Measurements from ENCODE around the gene CREM. TPM values are rescaled to one million over a fixed set of nuclear protein-coding genes. Genes with fewer than 3 reads are reported as not detected.
A peak's percentile ranks its signal among the peaks of the same experiment; 100 is the strongest.

Gene CREM
- polyA plus RNA-seq, 2 donors: 10.0 to 16.3 TPM

- H3K27ac ChIP-seq (ENCODE audit: low read depth in 2 of 2, low read length in 1 of 2): no peak overlapping the region
- no peaks in the 10 kb centered on the region for H3K4me1 ChIP-seq (ENCODE audit: control insufficient read depth in 2 of 2, insufficient read depth in 2 of 2, low read length in 1 of 2)
- no peak overlapping the region for H3K4me3 ChIP-seq (ENCODE audit: low read depth in 1 of 2, low read length in 2 of 2)
- no peaks in the 10 kb centered on the region for H3K36me3 ChIP-seq (ENCODE audit: control insufficient read depth in 2 of 2, insufficient read depth in 2 of 2, low read length in 1 of 2)
- WGBS, 2 donors: 92 to 93% methylated on average over 8 of the region's 8 CpGs
- H3K9me3 ChIP-seq (ENCODE audit: control insufficient read depth in 2 of 2, insufficient read depth in 1 of 2, low read depth in 1 of 2, low read length in 1 of 2): no peaks in the 10 kb centered on the region
- H3K27me3 ChIP-seq (ENCODE audit: control insufficient read depth in 1 of 2, insufficient read depth in 2 of 2, low read length in 2 of 2): no peaks in the 10 kb centered on the region
These were observed 97.5 kb downstream of the CREM start for GRCh38 chr10:35224045-35224740.

DNA sequence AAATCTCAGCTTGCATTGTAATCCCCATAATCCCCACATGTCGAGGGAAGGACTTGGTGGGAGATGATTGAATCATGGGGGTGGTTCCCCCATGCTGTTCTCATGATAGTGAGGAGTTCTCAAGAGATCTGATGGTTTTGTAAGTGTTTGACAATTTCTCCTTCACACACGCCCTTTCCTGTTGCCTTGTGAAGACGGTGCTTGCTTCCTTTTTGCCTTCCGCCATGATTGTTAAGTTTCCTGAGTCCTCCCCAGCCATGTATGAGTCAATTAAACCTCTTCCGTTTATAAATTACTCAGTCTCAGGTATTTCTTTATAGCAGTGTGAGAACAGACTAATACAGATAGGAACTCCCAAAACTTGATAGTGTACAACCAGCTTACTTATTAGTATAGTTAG lies 98.6 kb downstream of the CREM start:
- Histone ChIP-seq H3K36me3 (ENCODE audit: control insufficient read depth in 2 of 2, insufficient read depth in 2 of 2, low read length in 1 of 2) (no peaks in the 10 kb centered on the region), H3K4me1 (ENCODE audit: control insufficient read depth in 2 of 2, insufficient read depth in 2 of 2, low read length in 1 of 2) (no peaks in the 10 kb centered on the region), H3K27me3 (ENCODE audit: control insufficient read depth in 1 of 2, insufficient read depth in 2 of 2, low read length in 2 of 2) (no peaks in the 10 kb centered on the region), H3K9me3 (ENCODE audit: control insufficient read depth in 2 of 2, insufficient read depth in 1 of 2, low read depth in 1 of 2, low read length in 1 of 2) (no peaks in the 10 kb centered on the region), H3K4me3 (ENCODE audit: low read depth in 1 of 2, low read length in 2 of 2) (no peak overlapping the region), H3K27ac (ENCODE audit: low read depth in 2 of 2, low read length in 1 of 2) (peak overlapping the region in 1 of 2 donors; percentile 19)
- 60 to 62% methylated on average over 5 of the region's 5 CpGs for WGBS, 2 donors

DNA sequence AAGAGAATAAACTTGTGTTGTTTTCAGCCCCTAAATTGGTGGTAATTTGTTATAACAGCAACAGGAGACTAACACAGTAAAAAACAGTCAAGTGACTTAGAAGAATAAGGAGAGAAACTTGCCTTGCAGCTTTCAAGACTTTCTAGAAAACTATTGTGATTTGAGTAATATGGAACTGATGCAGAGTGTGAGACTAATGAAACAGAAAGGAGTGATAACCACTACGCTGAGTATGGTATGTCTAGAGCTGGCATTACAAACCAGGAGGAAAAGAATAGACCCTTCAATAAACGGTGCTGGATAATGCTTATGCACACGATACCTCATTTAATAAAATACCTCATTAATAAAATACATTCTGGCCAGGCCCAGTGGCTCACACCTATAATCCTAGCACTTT lies 99.9 kb downstream of the CREM start:
- no peaks in the 10 kb centered on the region for H3K9me3 ChIP-seq (ENCODE audit: control insufficient read depth in 2 of 2, insufficient read depth in 1 of 2, low read depth in 1 of 2, low read length in 1 of 2)
- H3K4me1 ChIP-seq (ENCODE audit: control insufficient read depth in 2 of 2, insufficient read depth in 2 of 2, low read length in 1 of 2): no peaks in the 10 kb centered on the region
- H3K4me3 ChIP-seq (ENCODE audit: low read depth in 1 of 2, low read length in 2 of 2): no peak overlapping the region
- H3K36me3 ChIP-seq (ENCODE audit: control insufficient read depth in 2 of 2, insufficient read depth in 2 of 2, low read length in 1 of 2): no peaks in the 10 kb centered on the region
- H3K27ac ChIP-seq (ENCODE audit: low read depth in 2 of 2, low read length in 1 of 2): no peak overlapping the region
- 81 to 84% methylated on average over 3 of the region's 3 CpGs for WGBS, 2 donors
- H3K27me3 ChIP-seq (ENCODE audit: control insufficient read depth in 1 of 2, insufficient read depth in 2 of 2, low read length in 2 of 2): no peaks in the 10 kb centered on the region

- Histone ChIP-seq H3K9me3 (ENCODE audit: control insufficient read depth in 2 of 2, insufficient read depth in 1 of 2, low read depth in 1 of 2, low read length in 1 of 2) (no peaks in the 10 kb centered on the region), H3K4me3 (ENCODE audit: low read depth in 1 of 2, low read length in 2 of 2) (no peak overlapping the region), H3K4me1 (ENCODE audit: control insufficient read depth in 2 of 2, insufficient read depth in 2 of 2, low read length in 1 of 2) (no peaks in the 10 kb centered on the region), H3K36me3 (ENCODE audit: control insufficient read depth in 2 of 2, insufficient read depth in 2 of 2, low read length in 1 of 2) (no peaks in the 10 kb centered on the region), H3K27ac (ENCODE audit: low read depth in 2 of 2, low read length in 1 of 2) (no peak overlapping the region), H3K27me3 (ENCODE audit: control insufficient read depth in 1 of 2, insufficient read depth in 2 of 2, low read length in 2 of 2) (no peaks in the 10 kb centered on the region)
- 90 to 94% methylated on average over 1 of the region's 1 CpG for WGBS, 2 donors
These were observed 101.4 kb downstream of the CREM start for GRCh38 chr10:35228058-35228457.

DNA sequence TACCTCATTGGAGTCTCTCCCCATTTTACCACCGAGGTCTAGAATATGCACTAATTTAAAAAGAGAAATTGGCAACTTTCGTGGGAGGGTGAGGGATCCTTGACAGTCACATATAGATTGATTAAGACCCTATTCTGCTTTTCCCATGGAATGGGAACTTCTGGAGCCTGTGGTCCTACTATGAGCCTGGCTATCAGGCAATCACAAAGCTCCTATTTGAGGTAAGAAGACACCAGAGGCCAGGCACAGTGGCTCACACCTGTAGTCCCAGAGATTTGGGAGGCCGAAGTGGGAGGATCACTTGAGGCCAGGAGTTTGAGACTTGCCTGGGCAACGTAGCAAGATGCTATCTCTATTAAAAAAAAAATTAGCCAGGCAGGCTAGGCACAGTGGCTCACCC lies 105.0 kb downstream of the CREM start:
- WGBS, 2 donors: 94% methylated on average over 4 of the region's 4 CpGs
- Histone ChIP-seq H3K9me3 (ENCODE audit: control insufficient read depth in 2 of 2, insufficient read depth in 1 of 2, low read depth in 1 of 2, low read length in 1 of 2) (no peaks in the 10 kb centered on the region), H3K27me3 (ENCODE audit: control insufficient read depth in 1 of 2, insufficient read depth in 2 of 2, low read length in 2 of 2) (no peaks in the 10 kb centered on the region), H3K27ac (ENCODE audit: low read depth in 2 of 2, low read length in 1 of 2) (no peak overlapping the region), H3K36me3 (ENCODE audit: control insufficient read depth in 2 of 2, insufficient read depth in 2 of 2, low read length in 1 of 2) (no peaks in the 10 kb centered on the region), H3K4me3 (ENCODE audit: low read depth in 1 of 2, low read length in 2 of 2) (no peak overlapping the region), H3K4me1 (ENCODE audit: control insufficient read depth in 2 of 2, insufficient read depth in 2 of 2, low read length in 1 of 2) (no peaks in the 10 kb centered on the region)

DNA sequence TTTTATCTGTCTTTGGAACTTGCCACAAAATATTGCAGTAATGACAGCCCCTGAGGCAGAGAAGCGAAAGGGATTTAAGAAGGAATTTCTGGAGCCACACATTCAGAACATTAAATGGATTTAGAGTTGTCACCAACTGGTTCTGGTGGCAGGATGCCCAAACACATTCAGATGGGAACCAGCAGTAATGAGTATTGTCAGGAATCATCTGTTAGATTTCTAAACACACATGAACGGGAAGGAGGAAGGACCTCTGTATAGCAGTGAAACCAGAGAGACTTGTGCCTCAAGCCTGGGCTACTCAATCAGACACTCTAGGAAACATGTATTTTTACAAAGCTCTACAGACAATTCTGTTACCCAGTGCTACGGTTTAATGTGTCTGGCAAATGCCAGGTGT lies 105.9 kb downstream of the CREM start:
- Histone ChIP-seq H3K27me3 (ENCODE audit: control insufficient read depth in 1 of 2, insufficient read depth in 2 of 2, low read length in 2 of 2) (no peaks in the 10 kb centered on the region), H3K27ac (ENCODE audit: low read depth in 2 of 2, low read length in 1 of 2) (no peak overlapping the region), H3K36me3 (ENCODE audit: control insufficient read depth in 2 of 2, insufficient read depth in 2 of 2, low read length in 1 of 2) (no peaks in the 10 kb centered on the region), H3K4me3 (ENCODE audit: low read depth in 1 of 2, low read length in 2 of 2) (no peak overlapping the region), H3K9me3 (ENCODE audit: control insufficient read depth in 2 of 2, insufficient read depth in 1 of 2, low read depth in 1 of 2, low read length in 1 of 2) (no peaks in the 10 kb centered on the region), H3K4me1 (ENCODE audit: control insufficient read depth in 2 of 2, insufficient read depth in 2 of 2, low read length in 1 of 2) (no peaks in the 10 kb centered on the region)
- 43 to 49% methylated on average over 3 of the region's 3 CpGs for WGBS, 2 donors

DNA sequence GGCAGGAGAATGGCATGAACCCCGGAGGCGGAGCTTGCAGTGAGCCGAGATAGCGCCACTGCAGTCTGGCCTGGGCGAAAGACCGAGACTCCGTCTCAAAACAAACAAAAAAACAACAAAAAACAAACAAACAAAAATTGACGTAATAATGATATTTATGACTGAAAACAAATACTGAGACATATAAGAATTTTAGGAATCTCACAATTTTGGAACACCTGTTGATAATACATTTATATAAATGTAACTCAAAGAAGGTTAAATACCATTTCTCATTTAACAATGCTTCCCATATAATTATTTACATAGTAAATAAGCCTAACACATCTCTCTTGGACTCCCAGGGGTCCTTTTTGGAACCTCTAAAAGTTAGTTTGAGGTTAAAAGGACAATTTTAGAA lies 107.4 kb downstream of the CREM start:
- no peak overlapping the region for H3K4me3 ChIP-seq (ENCODE audit: low read depth in 1 of 2, low read length in 2 of 2)
- no peaks in the 10 kb centered on the region for H3K27me3 ChIP-seq (ENCODE audit: control insufficient read depth in 1 of 2, insufficient read depth in 2 of 2, low read length in 2 of 2)
- 96% methylated on average over 8 of the region's 8 CpGs for WGBS, 2 donors
- no peak overlapping the region for H3K27ac ChIP-seq (ENCODE audit: low read depth in 2 of 2, low read length in 1 of 2)
- no peaks in the 10 kb centered on the region for H3K36me3 ChIP-seq (ENCODE audit: control insufficient read depth in 2 of 2, insufficient read depth in 2 of 2, low read length in 1 of 2)
- H3K9me3 ChIP-seq (ENCODE audit: control insufficient read depth in 2 of 2, insufficient read depth in 1 of 2, low read depth in 1 of 2, low read length in 1 of 2): no peaks in the 10 kb centered on the region
- H3K4me1 ChIP-seq (ENCODE audit: control insufficient read depth in 2 of 2, insufficient read depth in 2 of 2, low read length in 1 of 2): no peaks in the 10 kb centered on the region

- 74 to 80% methylated on average over 3 of the region's 3 CpGs for WGBS, 2 donors
- Histone ChIP-seq H3K36me3 (ENCODE audit: control insufficient read depth in 2 of 2, insufficient read depth in 2 of 2, low read length in 1 of 2) (no peaks in the 10 kb centered on the region), H3K4me1 (ENCODE audit: control insufficient read depth in 2 of 2, insufficient read depth in 2 of 2, low read length in 1 of 2) (no peaks in the 10 kb centered on the region), H3K27ac (ENCODE audit: low read depth in 2 of 2, low read length in 1 of 2) (no peak overlapping the region), H3K4me3 (ENCODE audit: low read depth in 1 of 2, low read length in 2 of 2) (no peak overlapping the region), H3K27me3 (ENCODE audit: control insufficient read depth in 1 of 2, insufficient read depth in 2 of 2, low read length in 2 of 2) (no peaks in the 10 kb centered on the region), H3K9me3 (ENCODE audit: control insufficient read depth in 2 of 2, insufficient read depth in 1 of 2, low read depth in 1 of 2, low read length in 1 of 2) (no peaks in the 10 kb centered on the region)
These were observed 110.1 kb downstream of the CREM start for GRCh38 chr10:35236739-35237138.

GRCh38 chr10:35237766-35238512 lies 111.3 kb downstream of the CREM start:
- WGBS, 2 donors: 92 to 95% methylated on average over 15 of the region's 15 CpGs

DNA sequence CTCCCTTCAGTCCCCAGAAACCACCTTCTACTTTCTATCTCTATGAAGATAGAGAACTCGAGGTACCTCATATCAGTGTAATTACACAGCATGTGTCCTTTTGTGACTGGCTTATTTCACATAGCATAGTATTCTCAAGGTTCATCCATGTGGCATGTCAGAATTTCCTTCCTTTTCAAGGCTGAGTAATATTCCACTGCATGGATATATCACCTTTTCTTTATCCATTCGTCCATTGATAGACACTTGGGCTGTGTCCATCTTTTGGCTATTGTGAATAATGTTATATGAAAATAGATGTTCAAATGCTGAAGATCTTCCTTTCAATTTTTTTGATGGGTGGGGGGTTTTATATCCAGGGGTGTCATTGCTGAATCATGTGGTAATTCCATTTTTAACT lies 117.9 kb downstream of the CREM start:
- Histone ChIP-seq H3K36me3 (ENCODE audit: control insufficient read depth in 2 of 2, insufficient read depth in 2 of 2, low read length in 1 of 2) (no peaks in the 10 kb centered on the region), H3K4me1 (ENCODE audit: control insufficient read depth in 2 of 2, insufficient read depth in 2 of 2, low read length in 1 of 2) (no peaks in the 10 kb centered on the region), H3K9me3 (ENCODE audit: control insufficient read depth in 2 of 2, insufficient read depth in 1 of 2, low read depth in 1 of 2, low read length in 1 of 2) (no peaks in the 10 kb centered on the region), H3K27me3 (ENCODE audit: control insufficient read depth in 1 of 2, insufficient read depth in 2 of 2, low read length in 2 of 2) (no peaks in the 10 kb centered on the region), H3K4me3 (ENCODE audit: low read depth in 1 of 2, low read length in 2 of 2) (no peak overlapping the region), H3K27ac (ENCODE audit: low read depth in 2 of 2, low read length in 1 of 2) (no peak overlapping the region)
- 77 to 79% methylated on average over 2 of the region's 2 CpGs for whole genome bisulfite sequencing, 2 donors

More at GRCh38 chr10:35237766-35238512, 111.3 kb downstream of the CREM start:
- H3K9me3 ChIP-seq (ENCODE audit: control insufficient read depth in 2 of 2, insufficient read depth in 1 of 2, low read depth in 1 of 2, low read length in 1 of 2): no peaks in the 10 kb centered on the region
- H3K27ac ChIP-seq (ENCODE audit: low read depth in 2 of 2, low read length in 1 of 2): no peak overlapping the region
- no peaks in the 10 kb centered on the region for H3K4me1 ChIP-seq (ENCODE audit: control insufficient read depth in 2 of 2, insufficient read depth in 2 of 2, low read length in 1 of 2)
- H3K4me3 ChIP-seq (ENCODE audit: low read depth in 1 of 2, low read length in 2 of 2): no peak overlapping the region
- H3K36me3 ChIP-seq (ENCODE audit: control insufficient read depth in 2 of 2, insufficient read depth in 2 of 2, low read length in 1 of 2): no peaks in the 10 kb centered on the region
- no peaks in the 10 kb centered on the region for H3K27me3 ChIP-seq (ENCODE audit: control insufficient read depth in 1 of 2, insufficient read depth in 2 of 2, low read length in 2 of 2)

Data from esophagus (tissue), 2 donors.